Stromal cell of bone marrow (primary cell): ENCODE results near the gene RBP2.

ENCODE experiments used
- DNase-seq: peaks from one replicate; pipeline ENCODE4 v3.0.0-alpha.2; 2012; ENCODE audit warnings: low read depth

RBP2 gene

DNA sequence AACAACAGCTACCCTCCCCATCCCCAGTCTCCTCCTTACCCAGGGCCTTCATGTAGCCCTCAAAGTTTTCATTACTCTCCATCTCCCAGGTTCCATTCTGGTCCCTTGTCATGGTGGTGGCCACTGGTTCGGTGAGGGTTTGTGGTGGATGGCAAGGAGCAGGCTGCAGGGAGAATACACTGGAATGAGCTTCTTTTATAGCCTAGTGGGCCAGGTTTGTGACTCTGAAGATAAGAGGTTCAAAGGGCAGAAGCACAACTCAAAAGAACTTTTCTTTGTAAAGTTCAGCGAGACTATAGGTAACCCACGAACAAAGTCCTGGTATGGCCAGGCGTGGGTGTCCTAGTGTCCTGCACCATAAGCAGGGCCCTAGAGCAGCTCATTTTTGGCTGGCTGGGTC lies at the start of gene RBP2:
RBP2 (minus strand) TSS at position 169 of the 400 bp plus-strand sequence; CDS start at position 112, 57 bp downstream.
- DNase-seq = no peak

GRCh38 chr3:139524841-139525636 lies 48.7 kb upstream of the RBP2 start:
- no peak for DNase-seq

DNA sequence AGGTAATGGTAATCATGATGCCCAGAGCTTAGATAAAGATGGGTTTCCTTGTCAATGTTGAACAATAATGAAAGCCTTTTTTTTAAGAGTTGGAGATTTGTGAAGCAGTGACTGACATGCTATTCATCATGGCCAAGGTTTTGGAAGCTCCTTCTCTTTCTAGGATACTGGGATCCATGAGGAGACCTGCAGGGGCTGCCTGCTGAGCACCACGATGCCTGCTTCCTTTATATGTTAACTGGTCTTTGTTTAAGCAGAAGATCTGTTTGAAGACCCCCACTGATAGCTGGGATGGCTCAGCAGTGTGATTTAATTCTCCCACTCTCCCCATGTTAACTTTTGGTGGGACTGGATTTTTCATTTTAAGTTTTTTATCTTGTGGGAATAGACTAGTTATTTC lies 47.4 kb upstream of the RBP2 start:
- no peak for DNase-seq

GRCh38 chr3:139523166-139523565 lies 46.9 kb upstream of the RBP2 start:
- no peak for DNase-seq

DNA sequence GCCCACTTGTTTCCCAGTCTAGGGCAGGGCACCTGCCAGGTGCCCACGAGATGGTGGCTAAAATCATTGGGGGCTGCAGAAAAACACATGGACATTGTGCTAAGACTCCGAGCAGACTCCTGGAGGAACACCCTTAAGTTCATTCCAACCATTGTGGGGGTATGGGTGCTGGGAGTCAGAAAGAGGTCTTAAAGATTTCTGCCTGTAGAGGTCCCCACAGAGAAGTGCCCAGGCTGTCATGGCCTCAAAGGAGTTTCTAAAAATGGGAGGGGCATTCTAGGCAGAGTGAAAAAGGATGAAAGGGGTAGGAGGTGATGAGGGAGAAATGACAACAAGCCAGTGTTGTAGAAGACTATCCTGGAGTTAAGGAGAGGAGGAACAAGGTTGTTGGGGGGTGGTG lies 46.1 kb upstream of the RBP2 start:
- no peak for DNase-seq

DNA sequence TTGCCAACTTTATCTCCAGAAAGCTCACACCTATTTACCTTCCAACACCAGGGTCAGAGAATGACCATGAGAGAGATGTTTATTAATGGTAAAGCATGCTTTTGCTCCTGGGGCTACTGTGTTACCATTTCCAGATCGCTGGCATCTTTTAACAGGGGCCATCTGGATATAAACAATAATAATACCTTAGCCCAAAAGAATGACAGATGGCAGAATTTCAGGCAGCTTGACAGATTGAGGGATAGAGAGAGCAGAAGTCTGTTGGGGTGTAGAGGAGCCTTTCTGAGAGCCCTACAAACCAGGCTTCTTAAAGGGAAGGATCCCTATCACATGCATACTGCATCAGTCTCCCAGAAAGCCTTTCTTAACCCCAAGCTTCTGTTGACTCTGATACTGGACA lies 45.5 kb upstream of the RBP2 start:
- DNase-seq = no peak

DNA sequence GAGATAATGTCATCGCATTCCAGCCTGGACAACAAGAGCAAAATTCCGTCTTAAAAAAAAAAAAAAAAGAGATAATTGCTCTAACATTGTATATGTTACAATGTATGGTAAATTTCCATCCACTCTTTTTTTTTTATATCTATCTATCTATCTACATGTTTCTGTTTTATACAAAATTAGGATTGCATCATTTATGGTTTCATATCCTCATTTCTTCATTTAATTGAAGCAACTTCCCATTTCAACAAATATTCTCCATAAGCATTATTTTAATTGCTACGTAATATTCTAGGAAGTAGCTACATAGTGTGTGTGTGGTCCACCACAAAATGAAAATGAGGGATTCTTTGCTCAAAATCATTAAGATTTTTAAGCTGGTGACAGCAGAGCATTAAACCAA lies 44.8 kb upstream of the RBP2 start:
- no peak for DNase-seq

DNA sequence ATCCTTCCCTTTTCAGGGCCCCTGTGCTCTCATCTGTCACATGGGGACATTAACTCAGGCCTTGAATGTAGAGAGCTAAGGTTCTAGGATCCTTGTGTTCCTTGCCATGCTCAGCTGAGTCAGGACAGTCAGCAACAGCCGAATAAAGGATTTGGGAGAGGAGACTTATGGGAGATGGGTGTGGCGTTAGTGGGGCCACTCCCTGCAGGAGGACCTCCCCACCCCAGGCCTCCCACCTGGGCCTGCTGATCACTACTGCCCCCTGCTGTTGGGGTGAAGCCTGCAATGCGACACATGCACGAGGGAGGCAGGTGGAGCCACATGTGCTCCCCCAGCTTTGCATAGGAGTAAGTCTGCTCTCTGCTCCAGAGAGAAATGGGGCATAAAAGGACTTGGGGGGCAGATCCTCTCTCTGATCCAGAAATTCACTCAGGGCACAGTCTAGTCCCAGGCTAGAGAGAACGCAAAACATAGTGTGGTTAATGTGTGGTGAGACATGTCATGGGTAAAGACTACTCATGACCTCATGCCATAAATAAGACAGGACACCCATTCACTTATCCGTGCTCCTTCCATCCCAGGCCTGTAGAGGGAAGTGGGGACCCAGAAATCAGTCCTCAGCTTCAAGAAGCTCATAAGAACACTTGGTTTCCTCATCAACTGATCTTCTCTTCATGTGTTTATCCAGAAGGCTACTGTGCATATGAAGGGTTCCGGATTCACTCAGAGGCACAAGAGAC lies 43.9 kb upstream of the RBP2 start:
- DNase-seq = no peak

DNA sequence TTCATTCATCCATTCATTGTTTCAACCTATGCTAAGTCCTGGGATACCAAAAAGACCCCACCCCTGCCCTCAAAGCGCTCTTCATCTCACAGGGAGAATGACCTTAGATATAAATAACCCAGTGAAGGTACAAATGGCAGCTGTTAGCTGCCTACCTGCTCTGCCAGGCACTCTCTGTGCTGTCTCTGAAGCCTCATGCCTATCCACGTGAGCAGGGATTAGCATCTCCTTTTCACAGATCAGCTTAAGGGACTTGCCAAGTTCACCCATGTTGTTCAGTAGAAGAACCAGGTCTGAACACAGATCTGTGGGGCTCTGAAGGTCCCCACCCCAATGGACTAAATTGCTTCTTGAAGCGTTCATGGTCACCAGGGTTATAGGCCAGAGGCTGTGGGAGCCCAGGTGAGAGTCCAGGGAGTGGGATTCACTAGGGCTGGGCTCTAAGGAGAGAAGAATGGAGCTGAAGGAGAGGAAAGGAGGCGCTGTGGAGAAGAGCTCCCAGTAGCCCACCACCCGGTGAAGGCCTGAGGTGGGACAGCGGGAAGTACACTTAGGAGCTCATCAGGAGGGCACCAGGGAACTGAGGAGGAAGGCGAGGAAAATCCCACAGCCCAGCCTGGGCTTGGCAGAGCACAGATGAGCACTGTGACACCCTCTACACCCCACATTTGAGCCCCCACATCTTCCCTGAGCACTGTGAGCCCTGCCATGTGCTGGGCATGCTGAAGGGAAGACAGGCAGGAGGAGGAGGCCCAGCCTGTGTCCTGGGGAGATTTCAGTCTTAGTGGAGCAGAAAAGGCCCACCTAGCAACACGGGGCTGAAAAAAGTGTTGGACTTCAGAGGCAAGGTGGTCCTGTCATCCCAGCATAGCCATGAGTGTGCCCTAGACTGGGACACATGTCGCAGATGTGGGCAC lies 42.9 kb upstream of the RBP2 start:
- no peak for DNase-seq

- no peak for DNase-seq
Observed at GRCh38 chr3:139518306-139518705, 42.0 kb upstream of the RBP2 start.

- no peak for DNase-seq
Observed at GRCh38 chr3:139517321-139518065, 41.2 kb upstream of the RBP2 start.

- no peak for DNase-seq
Observed at GRCh38 chr3:139514741-139515140, 38.4 kb upstream of the RBP2 start.

DNA sequence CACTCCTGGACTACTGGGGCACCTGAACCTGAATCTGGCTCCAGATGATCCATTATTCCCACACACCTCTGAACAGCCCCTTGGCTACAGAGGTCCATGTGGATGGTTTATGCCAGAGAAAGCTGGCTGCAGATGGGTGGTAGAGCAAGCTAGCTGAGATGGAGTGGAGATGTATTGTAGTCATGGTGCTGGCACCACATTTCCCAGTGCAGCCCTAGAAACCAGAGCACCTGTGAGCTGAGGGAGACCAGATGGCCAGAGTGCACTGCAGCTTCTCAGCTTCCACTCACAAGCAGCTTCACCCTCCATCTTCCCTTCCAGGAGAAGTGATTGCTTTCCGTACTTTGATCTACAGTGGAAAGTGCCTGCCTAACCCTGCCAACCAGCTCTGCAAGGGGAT lies 33.3 kb upstream of the RBP2 start:
- DNase-seq = no peak

DNA sequence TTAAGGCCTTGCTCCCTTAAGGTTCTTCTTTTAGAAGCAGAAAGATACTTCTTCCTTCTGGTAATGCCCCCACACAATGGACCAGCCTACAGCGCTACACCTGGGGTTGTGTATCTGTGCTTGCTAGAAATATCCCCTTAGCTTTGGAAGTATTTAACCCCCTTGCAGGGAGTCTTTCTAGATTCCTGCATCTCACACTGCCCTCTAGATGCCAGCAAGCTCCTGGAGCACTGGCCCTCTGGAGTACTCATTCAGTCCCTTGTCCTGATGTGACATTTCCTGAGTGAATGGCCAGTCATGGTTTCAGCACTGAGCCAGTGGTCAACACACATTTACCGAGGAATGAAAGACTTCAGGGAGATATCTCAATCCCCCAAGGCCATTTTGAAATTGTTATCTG lies 30.4 kb upstream of the RBP2 start:
- no peak for DNase-seq

- DNase-seq = no peak
Observed at GRCh38 chr3:139505829-139506386, 29.6 kb upstream of the RBP2 start.

GRCh38 chr3:139499536-139499935 lies 23.2 kb upstream of the RBP2 start:
- DNase-seq = no peak

- no peak for DNase-seq
Observed at GRCh38 chr3:139493826-139494385, 17.6 kb upstream of the RBP2 start.

DNA sequence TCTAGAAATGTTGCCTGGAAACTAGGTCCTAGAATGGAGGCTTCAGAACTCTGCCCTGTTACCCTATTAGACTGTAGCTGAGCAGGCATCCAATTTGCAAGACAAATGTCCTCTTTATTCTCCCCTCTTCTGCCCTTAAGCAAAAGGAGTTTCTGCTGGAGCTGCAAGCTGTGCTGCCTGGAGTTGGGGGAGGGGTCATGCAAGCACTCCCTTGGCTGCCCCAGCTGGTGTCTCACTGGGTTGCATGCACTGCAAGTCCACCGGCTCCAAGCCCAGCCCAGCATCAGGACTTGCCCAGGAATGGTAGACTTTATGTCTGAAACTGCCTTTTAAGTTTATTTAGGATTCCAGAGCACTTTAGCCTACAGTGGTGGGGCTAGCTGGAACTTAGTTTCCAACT lies 15.7 kb upstream of the RBP2 start:
- DNase-seq = no peak

- no peak for DNase-seq
Observed at GRCh38 chr3:139491027-139491700, 14.8 kb upstream of the RBP2 start.

DNA sequence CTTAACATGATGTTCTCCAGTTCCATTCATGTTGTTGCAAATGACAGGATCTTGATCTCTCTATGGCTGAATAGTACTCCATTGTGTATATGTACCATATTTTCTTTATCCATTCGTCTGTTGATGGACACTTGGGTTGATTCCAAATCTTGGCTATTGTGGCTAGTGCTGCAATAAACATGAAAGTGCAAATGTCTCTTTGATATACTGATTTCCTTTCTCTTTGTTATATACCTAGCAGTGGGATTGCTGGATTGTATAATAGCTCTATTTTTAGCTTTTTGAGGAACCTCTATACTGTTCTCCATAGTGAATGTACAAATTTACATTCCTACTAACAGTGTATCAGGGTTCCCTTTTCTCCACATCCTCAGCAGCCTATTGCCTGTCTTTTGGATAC lies 5.9 kb upstream of the RBP2 start:
- DNase-seq = no peak

- DNase-seq = no peak
Observed at GRCh38 chr3:139481116-139481515, 4.8 kb upstream of the RBP2 start.
